ENCODE results near the gene GALNT17.

Gene GALNT17

GRCh38 chr7:71350680-71351079, 218.7 kb downstream of the GALNT17 start:
- Histone ChIP-seq H3K4me1 (ENCODE audit: control insufficient read depth in 5 of 5, insufficient read depth in 5 of 5, low read length in 5 of 5) (no peaks in the 10 kb centered on the region), H3K4me3 (ENCODE audit: low read depth in 1 of 5, low read length in 5 of 5) (no peak overlapping the region), H3K36me3 (ENCODE audit: control insufficient read depth in 5 of 5, insufficient read depth in 5 of 5, low read length in 5 of 5) (no peaks in the 10 kb centered on the region), H3K27ac (ENCODE audit: low read depth, low read length) (no peak overlapping the region), H3K9ac (ENCODE audit: low read length in 5 of 5) (no peak overlapping the region), H3K9me3 (ENCODE audit: control insufficient read depth in 5 of 5, low read length in 5 of 5) (peaks cover 0 to 16% (median 9%) of the 10 kb centered on the region in 5 donors), H3K27me3 (ENCODE audit: control insufficient read depth in 5 of 5, insufficient read depth in 4 of 5, low read length in 5 of 5) (no peaks in the 10 kb centered on the region)

- Histone ChIP-seq H3K4me3 (ENCODE audit: low read depth in 1 of 5, low read length in 5 of 5) (no peak overlapping the region), H3K9me3 (ENCODE audit: control insufficient read depth in 5 of 5, low read length in 5 of 5) (peaks cover 0 to 16% (median 9%) of the 10 kb centered on the region in 5 donors), H3K4me1 (ENCODE audit: control insufficient read depth in 5 of 5, insufficient read depth in 5 of 5, low read length in 5 of 5) (no peaks in the 10 kb centered on the region), H3K9ac (ENCODE audit: low read length in 5 of 5) (no peak overlapping the region), H3K27ac (ENCODE audit: low read depth, low read length) (no peak overlapping the region), H3K27me3 (ENCODE audit: control insufficient read depth in 5 of 5, insufficient read depth in 4 of 5, low read length in 5 of 5) (no peaks in the 10 kb centered on the region), H3K36me3 (ENCODE audit: control insufficient read depth in 5 of 5, insufficient read depth in 5 of 5, low read length in 5 of 5) (no peaks in the 10 kb centered on the region)
Observed at GRCh38 chr7:71354716-71355115, 222.8 kb downstream of the GALNT17 start.

- Histone ChIP-seq H3K9me3 (ENCODE audit: control insufficient read depth in 5 of 5, low read length in 5 of 5) (peaks cover 0 to 2% (median 0%) of the 10 kb centered on the region in 5 donors), H3K36me3 (ENCODE audit: control insufficient read depth in 5 of 5, insufficient read depth in 5 of 5, low read length in 5 of 5) (no peaks in the 10 kb centered on the region), H3K4me3 (ENCODE audit: low read depth in 1 of 5, low read length in 5 of 5) (no peak overlapping the region), H3K27ac (ENCODE audit: low read depth, low read length) (no peak overlapping the region), H3K27me3 (ENCODE audit: control insufficient read depth in 5 of 5, insufficient read depth in 4 of 5, low read length in 5 of 5) (no peaks in the 10 kb centered on the region), H3K9ac (ENCODE audit: low read length in 5 of 5) (no peak overlapping the region), H3K4me1 (ENCODE audit: control insufficient read depth in 5 of 5, insufficient read depth in 5 of 5, low read length in 5 of 5) (no peaks in the 10 kb centered on the region)
Observed at GRCh38 chr7:71361451-71362032, 229.6 kb downstream of the GALNT17 start.

GRCh38 chr7:71362240-71362639, 230.3 kb downstream of the GALNT17 start:
- no peaks in the 10 kb centered on the region for H3K4me1 ChIP-seq (ENCODE audit: control insufficient read depth in 5 of 5, insufficient read depth in 5 of 5, low read length in 5 of 5)
- no peaks in the 10 kb centered on the region for H3K36me3 ChIP-seq (ENCODE audit: control insufficient read depth in 5 of 5, insufficient read depth in 5 of 5, low read length in 5 of 5)
- H3K9ac ChIP-seq (ENCODE audit: low read length in 5 of 5): no peak overlapping the region
- peaks cover 0 to 2% (median 0%) of the 10 kb centered on the region in 5 donors for H3K9me3 ChIP-seq (ENCODE audit: control insufficient read depth in 5 of 5, low read length in 5 of 5)
- H3K27me3 ChIP-seq (ENCODE audit: control insufficient read depth in 5 of 5, insufficient read depth in 4 of 5, low read length in 5 of 5): no peaks in the 10 kb centered on the region
- H3K4me3 ChIP-seq (ENCODE audit: low read depth in 1 of 5, low read length in 5 of 5): no peak overlapping the region
- H3K27ac ChIP-seq (ENCODE audit: low read depth, low read length): no peak overlapping the region

GRCh38 chr7:71363223-71363622, 231.3 kb downstream of the GALNT17 start:
- Histone ChIP-seq H3K9me3 (ENCODE audit: control insufficient read depth in 5 of 5, low read length in 5 of 5) (peaks cover 0 to 2% (median 0%) of the 10 kb centered on the region in 5 donors), H3K9ac (ENCODE audit: low read length in 5 of 5) (no peak overlapping the region), H3K4me1 (ENCODE audit: control insufficient read depth in 5 of 5, insufficient read depth in 5 of 5, low read length in 5 of 5) (no peaks in the 10 kb centered on the region), H3K27ac (ENCODE audit: low read depth, low read length) (no peak overlapping the region), H3K27me3 (ENCODE audit: control insufficient read depth in 5 of 5, insufficient read depth in 4 of 5, low read length in 5 of 5) (no peaks in the 10 kb centered on the region), H3K4me3 (ENCODE audit: low read depth in 1 of 5, low read length in 5 of 5) (no peak overlapping the region), H3K36me3 (ENCODE audit: control insufficient read depth in 5 of 5, insufficient read depth in 5 of 5, low read length in 5 of 5) (no peaks in the 10 kb centered on the region)

- Histone ChIP-seq H3K27me3 (ENCODE audit: control insufficient read depth in 5 of 5, insufficient read depth in 4 of 5, low read length in 5 of 5) (no peaks in the 10 kb centered on the region), H3K27ac (ENCODE audit: low read depth, low read length) (no peak overlapping the region), H3K4me3 (ENCODE audit: low read depth in 1 of 5, low read length in 5 of 5) (no peak overlapping the region), H3K9me3 (ENCODE audit: control insufficient read depth in 5 of 5, low read length in 5 of 5) (no peaks in the 10 kb centered on the region), H3K4me1 (ENCODE audit: control insufficient read depth in 5 of 5, insufficient read depth in 5 of 5, low read length in 5 of 5) (no peaks in the 10 kb centered on the region), H3K9ac (ENCODE audit: low read length in 5 of 5) (no peak overlapping the region), H3K36me3 (ENCODE audit: control insufficient read depth in 5 of 5, insufficient read depth in 5 of 5, low read length in 5 of 5) (no peaks in the 10 kb centered on the region)
Observed at GRCh38 chr7:71363627-71364026, 231.7 kb downstream of the GALNT17 start.

- Histone ChIP-seq H3K4me1 (ENCODE audit: control insufficient read depth in 5 of 5, insufficient read depth in 5 of 5, low read length in 5 of 5) (no peaks in the 10 kb centered on the region), H3K27ac (ENCODE audit: low read depth, low read length) (no peak overlapping the region), H3K36me3 (ENCODE audit: control insufficient read depth in 5 of 5, insufficient read depth in 5 of 5, low read length in 5 of 5) (no peaks in the 10 kb centered on the region), H3K9ac (ENCODE audit: low read length in 5 of 5) (no peak overlapping the region), H3K9me3 (ENCODE audit: control insufficient read depth in 5 of 5, low read length in 5 of 5) (no peaks in the 10 kb centered on the region), H3K4me3 (ENCODE audit: low read depth in 1 of 5, low read length in 5 of 5) (no peak overlapping the region), H3K27me3 (ENCODE audit: control insufficient read depth in 5 of 5, insufficient read depth in 4 of 5, low read length in 5 of 5) (no peaks in the 10 kb centered on the region)
Observed at GRCh38 chr7:71364551-71364950, 232.6 kb downstream of the GALNT17 start.

GRCh38 chr7:71372991-71373390, 241.0 kb downstream of the GALNT17 start:
- Histone ChIP-seq H3K4me3 (ENCODE audit: low read depth in 1 of 5, low read length in 5 of 5) (no peak overlapping the region), H3K9me3 (ENCODE audit: control insufficient read depth in 5 of 5, low read length in 5 of 5) (peaks cover 0 to 20% (median 8%) of the 10 kb centered on the region in 5 donors), H3K27me3 (ENCODE audit: control insufficient read depth in 5 of 5, insufficient read depth in 4 of 5, low read length in 5 of 5) (no peaks in the 10 kb centered on the region), H3K4me1 (ENCODE audit: control insufficient read depth in 5 of 5, insufficient read depth in 5 of 5, low read length in 5 of 5) (no peaks in the 10 kb centered on the region), H3K9ac (ENCODE audit: low read length in 5 of 5) (no peak overlapping the region), H3K27ac (ENCODE audit: low read depth, low read length) (no peak overlapping the region), H3K36me3 (ENCODE audit: control insufficient read depth in 5 of 5, insufficient read depth in 5 of 5, low read length in 5 of 5) (no peaks in the 10 kb centered on the region)

- no peaks in the 10 kb centered on the region for H3K27me3 ChIP-seq (ENCODE audit: control insufficient read depth in 5 of 5, insufficient read depth in 4 of 5, low read length in 5 of 5)
- no peaks in the 10 kb centered on the region for H3K4me1 ChIP-seq (ENCODE audit: control insufficient read depth in 5 of 5, insufficient read depth in 5 of 5, low read length in 5 of 5)
- peaks cover 0 to 36% (median 19%) of the 10 kb centered on the region in 5 donors for H3K9me3 ChIP-seq (ENCODE audit: control insufficient read depth in 5 of 5, low read length in 5 of 5)
- H3K4me3 ChIP-seq (ENCODE audit: low read depth in 1 of 5, low read length in 5 of 5): no peak overlapping the region
- H3K9ac ChIP-seq (ENCODE audit: low read length in 5 of 5): no peak overlapping the region
- H3K27ac ChIP-seq (ENCODE audit: low read depth, low read length): no peak overlapping the region
- no peaks in the 10 kb centered on the region for H3K36me3 ChIP-seq (ENCODE audit: control insufficient read depth in 5 of 5, insufficient read depth in 5 of 5, low read length in 5 of 5)
Observed at GRCh38 chr7:71377062-71377461, 245.1 kb downstream of the GALNT17 start.

GRCh38 chr7:71377469-71377868, 245.5 kb downstream of the GALNT17 start:
- no peak overlapping the region for H3K4me3 ChIP-seq (ENCODE audit: low read depth in 1 of 5, low read length in 5 of 5)
- no peaks in the 10 kb centered on the region for H3K4me1 ChIP-seq (ENCODE audit: control insufficient read depth in 5 of 5, insufficient read depth in 5 of 5, low read length in 5 of 5)
- no peaks in the 10 kb centered on the region for H3K36me3 ChIP-seq (ENCODE audit: control insufficient read depth in 5 of 5, insufficient read depth in 5 of 5, low read length in 5 of 5)
- no peaks in the 10 kb centered on the region for H3K27me3 ChIP-seq (ENCODE audit: control insufficient read depth in 5 of 5, insufficient read depth in 4 of 5, low read length in 5 of 5)
- H3K9me3 ChIP-seq (ENCODE audit: control insufficient read depth in 5 of 5, low read length in 5 of 5): peaks cover 0 to 36% (median 19%) of the 10 kb centered on the region in 5 donors
- no peak overlapping the region for H3K27ac ChIP-seq (ENCODE audit: low read depth, low read length)
- no peak overlapping the region for H3K9ac ChIP-seq (ENCODE audit: low read length in 5 of 5)

Data from subcutaneous abdominal adipose tissue (tissue), 5 donors.